HG02571 (cell line): ENCODE measurements around the gene MSN.

Source experiments
- ATAC-seq: cut with Tn5 transposase; IDR thresholded peaks from one replicate; pipeline ENCODE4 v1.9.1; 2021; ENCODE audit warnings: mild to moderate bottlenecking, moderate library complexity; ENCODE audit not compliant: unreplicated experiment

MSN gene

DNA sequence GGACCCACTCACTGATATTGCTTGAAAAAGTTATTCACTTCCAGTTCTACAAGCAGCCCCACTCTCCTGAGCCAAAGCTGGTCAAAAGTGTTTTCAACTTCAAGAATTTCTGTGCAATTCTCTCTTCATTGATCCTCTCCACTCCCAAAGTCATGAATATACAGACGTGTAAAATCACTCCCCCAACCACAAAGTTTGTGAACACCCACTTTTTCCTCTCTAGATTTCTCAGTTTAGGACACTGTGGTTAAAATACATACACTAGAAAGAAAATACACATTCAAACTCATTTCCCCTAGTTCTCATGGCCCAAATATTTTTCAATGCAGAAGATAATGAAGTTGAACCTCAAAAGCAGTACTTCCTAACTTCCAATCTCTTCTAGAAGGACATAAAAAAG lies 116.3 kb downstream of the MSN start:
- no peak for ATAC-seq
